ENCODE measurements around the gene PHACTR1.

PHACTR1 gene

DNA sequence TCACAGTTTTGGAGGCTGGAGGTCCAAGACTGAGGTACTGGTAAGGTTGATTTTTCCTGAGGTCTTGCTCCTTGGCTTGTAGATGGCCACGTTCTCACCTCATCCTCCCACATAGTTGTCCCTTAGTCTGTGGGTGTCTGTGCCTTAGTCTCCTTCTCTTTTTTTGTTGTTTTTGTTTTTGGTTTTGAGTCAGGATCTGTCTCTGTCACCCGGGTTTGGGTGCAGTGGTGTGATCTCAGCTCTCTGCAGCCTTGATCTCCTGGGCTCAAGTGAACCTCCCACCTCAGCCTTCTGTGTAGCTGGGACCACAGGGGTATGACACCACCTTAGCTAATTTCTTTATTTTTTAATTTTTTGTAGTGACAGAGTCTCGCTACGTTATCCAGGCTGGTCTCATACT, 245.2 kb downstream of the PHACTR1 start:
- Histone ChIP-seq H3K4me2 (ENCODE audit: low read length) (no peak overlapping the region), H3K79me2 (no peaks in the 10 kb centered on the region), H3K27ac (peak overlapping the region; percentile 26), H3K9me3 (ENCODE audit: control insufficient read depth, low read length) (no peaks in the 10 kb centered on the region), H3K27me3 (ENCODE audit: control insufficient read depth, insufficient read depth, low read length) (no peaks in the 10 kb centered on the region), H3K4me1 (peaks cover 10% of the 10 kb centered on the region), H3K9ac (no peak overlapping the region), H3K36me3 (ENCODE audit: control insufficient read depth, insufficient read depth, low read length) (no peaks in the 10 kb centered on the region), H3K4me3 (ENCODE audit: low read depth, low read length) (no peak overlapping the region), H2AFZ (no peak overlapping the region)
- TF ChIP-seq, protein P1, sequence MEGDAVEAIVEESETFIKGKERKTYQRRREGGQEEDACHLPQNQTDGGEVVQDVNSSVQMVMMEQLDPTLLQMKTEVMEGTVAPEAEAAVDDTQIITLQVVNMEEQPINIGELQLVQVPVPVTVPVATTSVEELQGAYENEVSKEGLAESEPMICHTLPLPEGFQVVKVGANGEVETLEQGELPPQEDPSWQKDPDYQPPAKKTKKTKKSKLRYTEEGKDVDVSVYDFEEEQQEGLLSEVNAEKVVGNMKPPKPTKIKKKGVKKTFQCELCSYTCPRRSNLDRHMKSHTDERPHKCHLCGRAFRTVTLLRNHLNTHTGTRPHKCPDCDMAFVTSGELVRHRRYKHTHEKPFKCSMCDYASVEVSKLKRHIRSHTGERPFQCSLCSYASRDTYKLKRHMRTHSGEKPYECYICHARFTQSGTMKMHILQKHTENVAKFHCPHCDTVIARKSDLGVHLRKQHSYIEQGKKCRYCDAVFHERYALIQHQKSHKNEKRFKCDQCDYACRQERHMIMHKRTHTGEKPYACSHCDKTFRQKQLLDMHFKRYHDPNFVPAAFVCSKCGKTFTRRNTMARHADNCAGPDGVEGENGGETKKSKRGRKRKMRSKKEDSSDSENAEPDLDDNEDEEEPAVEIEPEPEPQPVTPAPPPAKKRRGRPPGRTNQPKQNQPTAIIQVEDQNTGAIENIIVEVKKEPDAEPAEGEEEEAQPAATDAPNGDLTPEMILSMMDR (IDR thresholded peaks at IDR 0.05), result no peak

DNA sequence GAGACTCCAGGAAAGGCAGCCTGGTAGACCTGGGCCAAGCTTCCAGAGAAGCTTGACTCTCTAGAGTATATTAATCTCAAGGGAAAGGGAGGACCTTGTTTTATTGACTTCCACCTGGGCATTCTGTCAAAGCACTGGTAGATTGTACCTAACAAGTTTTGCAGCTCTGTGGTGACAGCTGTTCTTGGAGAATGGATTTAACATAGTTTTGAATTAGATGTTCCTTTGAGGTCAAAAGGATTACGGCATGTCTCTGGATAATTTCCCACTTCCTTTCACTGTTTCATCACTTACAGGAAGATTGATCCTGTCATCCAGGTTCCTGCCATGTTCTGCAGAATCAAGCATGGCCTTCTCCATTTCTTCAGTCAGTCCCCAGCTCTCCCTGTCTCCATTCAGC, 246.0 kb downstream of the PHACTR1 start:
- Histone ChIP-seq H3K27me3 (ENCODE audit: control insufficient read depth, insufficient read depth, low read length) (no peaks in the 10 kb centered on the region), H2AFZ (no peak overlapping the region), H3K4me2 (ENCODE audit: low read length) (no peak overlapping the region), H3K36me3 (ENCODE audit: control insufficient read depth, insufficient read depth, low read length) (no peaks in the 10 kb centered on the region), H3K4me3 (ENCODE audit: low read depth, low read length) (no peak overlapping the region), H3K79me2 (no peaks in the 10 kb centered on the region), H3K27ac (peak overlapping the region; percentile 26), H3K9me3 (ENCODE audit: control insufficient read depth, low read length) (no peaks in the 10 kb centered on the region), H3K4me1 (peaks cover 10% of the 10 kb centered on the region), H3K9ac (no peak overlapping the region)
- TF ChIP-seq, protein P1 (IDR thresholded peaks at IDR 0.05), result no peak

DNA sequence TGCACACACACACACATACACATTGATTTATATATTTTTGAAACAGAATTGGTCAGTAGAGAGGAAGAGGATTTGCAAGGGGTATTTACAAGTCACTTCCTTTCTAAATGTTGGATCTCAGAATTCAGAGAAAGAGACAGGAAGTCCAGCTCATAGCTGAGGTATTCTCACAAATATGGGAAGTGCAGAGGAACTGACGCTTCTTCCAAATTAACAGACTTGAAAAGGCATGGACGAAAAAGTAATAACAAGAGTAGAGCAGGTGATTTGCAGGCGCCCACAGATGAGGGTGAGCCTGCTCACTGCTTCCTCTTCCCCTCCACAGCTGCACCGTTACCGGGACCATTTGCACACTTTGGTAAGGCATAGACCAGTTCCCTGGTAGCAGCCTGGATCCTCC, 246.4 kb downstream of the PHACTR1 start:
- Histone ChIP-seq H3K9ac (no peak overlapping the region), H2AFZ (no peak overlapping the region), H3K79me2 (no peaks in the 10 kb centered on the region), H3K4me3 (ENCODE audit: low read depth, low read length) (no peak overlapping the region), H3K4me1 (peaks cover 8% of the 10 kb centered on the region), H3K36me3 (ENCODE audit: control insufficient read depth, insufficient read depth, low read length) (no peaks in the 10 kb centered on the region), H3K27ac (peak overlapping the region; percentile 1), H3K9me3 (ENCODE audit: control insufficient read depth, low read length) (no peaks in the 10 kb centered on the region), H3K27me3 (ENCODE audit: control insufficient read depth, insufficient read depth, low read length) (no peaks in the 10 kb centered on the region), H3K4me2 (ENCODE audit: low read length) (no peak overlapping the region)
- TF ChIP-seq, protein P1 (IDR thresholded peaks at IDR 0.05), result no peak

DNA sequence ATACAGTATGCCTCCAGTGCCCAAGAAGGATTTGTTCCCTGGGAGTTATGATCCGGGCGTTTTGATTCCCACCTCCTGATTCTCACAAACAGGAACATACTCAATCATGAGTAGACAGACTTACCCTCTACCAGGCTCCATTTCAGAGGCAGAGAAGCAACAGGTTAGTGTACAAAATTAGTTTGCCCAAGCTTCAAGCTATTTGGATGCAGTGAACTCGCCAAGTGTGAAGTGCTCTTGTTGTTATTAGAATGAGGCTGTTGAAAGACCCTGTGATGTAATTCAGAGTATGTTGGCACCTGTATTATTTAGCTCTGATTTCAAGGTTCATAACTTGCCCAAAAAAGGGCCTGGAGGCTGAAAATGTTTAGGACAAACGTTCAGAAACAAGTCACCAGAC, 247.0 kb downstream of the PHACTR1 start:
- H3K36me3 ChIP-seq (ENCODE audit: control insufficient read depth, insufficient read depth, low read length), result no peaks in the 10 kb centered on the region
- no peak overlapping the region for H2AFZ ChIP-seq
- no peak overlapping the region for H3K4me3 ChIP-seq (ENCODE audit: low read depth, low read length)
- H3K4me2 ChIP-seq (ENCODE audit: low read length), result no peak overlapping the region
- no peaks in the 10 kb centered on the region for H3K79me2 ChIP-seq
- peak overlapping the region; percentile 1 for H3K27ac ChIP-seq
- H3K9me3 ChIP-seq (ENCODE audit: control insufficient read depth, low read length), result no peaks in the 10 kb centered on the region
- TF ChIP-seq, protein P1 (IDR thresholded peaks at IDR 0.05), result no peak
- H3K27me3 ChIP-seq (ENCODE audit: control insufficient read depth, insufficient read depth, low read length), result no peaks in the 10 kb centered on the region
- no peak overlapping the region for H3K9ac ChIP-seq
- peaks cover 2% of the 10 kb centered on the region for H3K4me1 ChIP-seq

DNA sequence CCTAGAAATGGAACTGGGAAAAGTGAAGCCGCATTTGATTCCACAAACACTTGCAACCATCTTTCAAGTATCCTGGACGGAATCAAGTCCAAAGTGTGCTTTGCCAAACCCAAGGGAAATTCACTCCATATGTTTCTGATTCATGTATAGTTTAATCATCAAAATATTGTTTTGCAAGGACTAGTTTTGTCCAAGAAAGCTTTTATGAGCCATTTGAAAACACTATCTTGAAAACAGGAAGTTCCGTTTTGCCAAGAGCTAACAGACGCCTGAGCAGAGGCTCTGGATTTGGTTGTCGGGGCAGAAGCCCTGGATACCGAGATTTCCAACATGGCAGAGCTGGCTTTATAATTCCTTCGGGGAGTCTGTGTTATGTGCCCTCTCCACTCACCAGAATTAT, 251.1 kb downstream of the PHACTR1 start:
- no peaks in the 10 kb centered on the region for H3K4me1 ChIP-seq
- H3K36me3 ChIP-seq (ENCODE audit: control insufficient read depth, insufficient read depth, low read length), result no peaks in the 10 kb centered on the region
- TF ChIP-seq, protein P1 (IDR thresholded peaks at IDR 0.05), result no peak
- no peaks in the 10 kb centered on the region for H3K79me2 ChIP-seq
- no peak overlapping the region for H3K4me3 ChIP-seq (ENCODE audit: low read depth, low read length)
- no peak overlapping the region for H3K4me2 ChIP-seq (ENCODE audit: low read length)
- H3K27me3 ChIP-seq (ENCODE audit: control insufficient read depth, insufficient read depth, low read length), result no peaks in the 10 kb centered on the region
- H3K9ac ChIP-seq, result no peak overlapping the region
- no peak overlapping the region for H3K27ac ChIP-seq
- H2AFZ ChIP-seq, result no peak overlapping the region
- H3K9me3 ChIP-seq (ENCODE audit: control insufficient read depth, low read length), result no peaks in the 10 kb centered on the region
